A673 (cell line): ENCODE results near the gene PRH1.

Experiments used
- CTCF ChIP-seq: fragments of 300-800, 200-600 bp; sonication (generic); conservative IDR thresholded peaks from 2 replicates; pipeline ENCODE4 v1.5.1; 2017; ENCODE audit warnings: low read depth, mild to moderate bottlenecking, antibody characterized with exemption, low read length, moderate library complexity, mixed read lengths
- EZH2 ChIP-seq: fragments of 200-600 bp; sonication (generic); IDR thresholded peaks from 2 replicates; pipeline ENCODE4 v1.6.1; 2017; ENCODE audit warnings: borderline replicate concordance, low read depth, mild to moderate bottlenecking, mixed read lengths, antibody characterized with exemption, low read length; ENCODE audit not compliant: poor library complexity, severe bottlenecking

- no peak for TF ChIP-seq CTCF
- no peak for TF ChIP-seq EZH2
Observed at GRCh38 chr12:10928746-10929286, 44.8 kb upstream of the PRH1 start, which contains the start of gene PRH2.
